Hematopoietic multipotent progenitor cell treated with erythropoietin and hydrocortisone succinate and interleukin-3 and kit ligand, for 8 days (in vitro differentiated cells): ENCODE data around the gene HSDL1.

ENCODE experiments used
- DNase-seq: peaks from one replicate; pipeline ENCODE4 v3.0.0-alpha.2; 2015

HSDL1 gene

GRCh38 chr16:84105301-84105815 is 39.6 kb downstream of the HSDL1 start:
- no peak for DNase-seq

GRCh38 chr16:84104231-84104630 is 40.7 kb downstream of the HSDL1 start:
- DNase-seq: no peak

GRCh38 chr16:84103678-84104077 is 41.3 kb downstream of the HSDL1 start:
- no peak for DNase-seq

GRCh38 chr16:84098939-84099338 is 46.0 kb downstream of the HSDL1 start:
- DNase-seq: no peak

- DNase-seq: no peak
These were observed 48.5 kb downstream of the HSDL1 start for GRCh38 chr16:84096447-84097005.

- DNase-seq: no peak
These were observed 49.5 kb downstream of the HSDL1 start for GRCh38 chr16:84095466-84095865.

GRCh38 chr16:84093879-84094270 is 51.1 kb downstream of the HSDL1 start:
- DNase-seq: no peak

GRCh38 chr16:84093120-84093878 is 51.7 kb downstream of the HSDL1 start:
- DNase-seq: no peak

- DNase-seq: no peak
These were observed 53.5 kb downstream of the HSDL1 start for GRCh38 chr16:84091460-84091859.

GRCh38 chr16:84090211-84090610 is 54.8 kb downstream of the HSDL1 start:
- DNase-seq: no peak

GRCh38 chr16:84088695-84089395 is 56.1 kb downstream of the HSDL1 start:
- peak; percentile 66 for DNase-seq

- DNase-seq: no peak
These were observed 57.4 kb downstream of the HSDL1 start for GRCh38 chr16:84087466-84088151.

- no peak for DNase-seq
These were observed 58.0 kb downstream of the HSDL1 start for GRCh38 chr16:84087001-84087400.

- DNase-seq: no peak
These were observed 58.6 kb downstream of the HSDL1 start for GRCh38 chr16:84086341-84086740.

GRCh38 chr16:84085773-84086172 is 59.2 kb downstream of the HSDL1 start:
- peak; percentile 35 for DNase-seq

GRCh38 chr16:84085271-84085667 is 59.7 kb downstream of the HSDL1 start:
- DNase-seq: no peak

GRCh38 chr16:84084570-84085270 is 60.3 kb downstream of the HSDL1 start:
- DNase-seq: peak; percentile 76

- no peak for DNase-seq
These were observed 62.0 kb downstream of the HSDL1 start for GRCh38 chr16:84082835-84083569.

- DNase-seq: no peak
These were observed 62.9 kb downstream of the HSDL1 start for GRCh38 chr16:84082110-84082509.

GRCh38 chr16:84081446-84081989 is 63.5 kb downstream of the HSDL1 start:
- DNase-seq: no peak

- no peak for DNase-seq
These were observed 64.2 kb downstream of the HSDL1 start for GRCh38 chr16:84080813-84081212.

- no peak for DNase-seq
These were observed 64.6 kb downstream of the HSDL1 start for GRCh38 chr16:84080378-84080777.
